Panc1 (cell line): ENCODE data around the gene L2HGDH. TPM values are rescaled to one million over a fixed set of nuclear protein-coding genes. Genes with fewer than 3 reads are reported as not detected.

Experiments used
- ATAC-seq: fragments of 200-7000 bp; cut with Tn5 transposase; 2 replicates; pipeline ENCODE4 v1.9.1; 2020; ENCODE audit warnings: mild to moderate bottlenecking, moderate library complexity
- BruUV-seq: library from RNA; stranded (reverse); fragments of 400-500 nt; replicated peaks from 2 replicates; lab custom pipeline; 2021; lab: Mats Ljungman, UMichigan
- CTCF ChIA-PET: fragments of 300-600 bp; sonication (Branson Sonifier 250); formaldehyde crosslinking; loops from one replicate; lab custom pipeline; 2022; ENCODE audit warnings: antibody characterized with exemption; lab: Charles Lee
- POLR2A ChIA-PET: fragments of 300-600 bp; sonication (Branson Sonifier 250); formaldehyde crosslinking; loops from one replicate; lab custom pipeline; 2022; ENCODE audit warnings: antibody characterized with exemption; lab: Charles Lee
- DNase-seq: peaks from one replicate; pipeline ENCODE4 v3.0.0-alpha.2; 2010; ENCODE audit warnings: low read depth, low spot score
- H3K27ac ChIP-seq: 2 replicates; pipeline ENCODE4 v1.5.1; 2011; ENCODE audit warnings: mild to moderate bottlenecking, low read length, inconsistent platforms
- H3K27me3 ChIP-seq: fragments of 200-500 bp; sonication (Bioruptor generic); 2 replicates; pipeline ENCODE4 v1.6.0; 2014; ENCODE audit warnings: low read length, inconsistent platforms; ENCODE audit not compliant: control insufficient read depth, insufficient read depth
- H3K36me3 ChIP-seq: fragments of 200-500 bp; sonication (Bioruptor generic); 2 replicates; pipeline ENCODE4 v1.5.1; 2014; ENCODE audit warnings: inconsistent platforms, mild to moderate bottlenecking, low read length, moderate library complexity; ENCODE audit not compliant: control insufficient read depth, insufficient read depth
- H3K4me1 ChIP-seq: 2 replicates; pipeline ENCODE4 v1.5.1; 2011; ENCODE audit warnings: inconsistent platforms, mild to moderate bottlenecking, low read length, moderate library complexity; ENCODE audit not compliant: control insufficient read depth, insufficient read depth
- H3K4me3 ChIP-seq, 2 experiments: 2 replicates each; pipeline ENCODE4 v1.5.1; 2011 to 2012; ENCODE audit warnings: low read depth in 2 of 2, low read length in 2 of 2, mild to moderate bottlenecking in 2 of 2, inconsistent platforms in 1 of 2, moderate library complexity in 1 of 2
- H3K9me3 ChIP-seq: fragments of 200-500 bp; sonication (Bioruptor generic); 2 replicates; pipeline ENCODE4 v1.5.1; 2014; ENCODE audit warnings: low read depth, mild to moderate bottlenecking, inconsistent platforms, low read length, moderate library complexity; ENCODE audit not compliant: control insufficient read depth, insufficient read depth
- CTCF ChIP-seq: fragments of 450-650 bp; IDR thresholded peaks from 2 replicates; pipeline ENCODE4 v1.5.1; 2017; ENCODE audit warnings: mild to moderate bottlenecking
- POLR2AphosphoS5 ChIP-seq: IDR thresholded peaks from 2 replicates; pipeline ENCODE4 v1.6.1; 2012; ENCODE audit warnings: mild to moderate bottlenecking, low read depth, low read length, moderate library complexity
- REST ChIP-seq, 2 experiments: IDR thresholded peaks; 2 replicates each; pipeline ENCODE4 v1.6.1; 2011 to 2012; ENCODE audit warnings: low read depth in 2 of 2, control low read depth in 1 of 2, low read length in 1 of 2, mild to moderate bottlenecking in 1 of 2, moderate library complexity in 1 of 2; ENCODE audit not compliant: insufficient read depth in 1 of 2
- SIN3A ChIP-seq: IDR thresholded peaks from 2 replicates; pipeline ENCODE4 v1.6.1; 2012; ENCODE audit warnings: low read depth, mild to moderate bottlenecking, low read length, moderate library complexity, borderline replicate concordance; ENCODE audit not compliant: insufficient read depth
- TCF7L2 ChIP-seq: IDR thresholded peaks from 2 replicates; pipeline ENCODE4 v1.6.1; 2011; ENCODE audit warnings: mild to moderate bottlenecking, low read depth, low read length, inconsistent platforms
- in situ Hi-C: cut with HindIII; loops from 2 replicates; pipeline ENCODE4 v1.10.0; 2016; ENCODE audit warnings: low sequenced_read_pairs, low pct_unique_long_range_greater_than_20kb
- intact Hi-C: fragments of 100-400 bp; cut with micrococcal nuclease; formaldehyde crosslinking; loops from one replicate; pipeline ENCODE4 v1.10.0; 2022; ENCODE audit not compliant: unreplicated experiment
- total RNA-seq: library from RNA; stranded (reverse); gene quantifications from one replicate; pipeline ENCODE4 v1.2.1, GENCODE V29; 2021; ENCODE audit not compliant: unreplicated experiment

Gene L2HGDH
- total RNA-seq, 1 experiment from 2014 or later: 15.0 TPM

GRCh38 chr14:50263321-50263720 is 48.7 kb downstream of the L2HGDH start:
- TF ChIP-seq POLR2AphosphoS5 (no peak), SIN3A (no peak)
- POLR2A ChIA-PET: no interaction called here
- no peaks in the 10 kb centered on the region for H3K27me3 ChIP-seq
- H3K27ac ChIP-seq: no peak overlapping the region
- H3K4me1 ChIP-seq: no peaks in the 10 kb centered on the region
- no peak for ATAC-seq
- no peak overlapping the region for H3K4me3 ChIP-seq
- no peaks in the 10 kb centered on the region for H3K9me3 ChIP-seq
- in situ Hi-C loops (no loop called here), intact Hi-C loops (no loop called here)
- DNase-seq: no peak
- TSS peak; percentile 69 for BruUV-seq
- H3K36me3 ChIP-seq: no peaks in the 10 kb centered on the region
- CTCF ChIA-PET: no interaction called here

GRCh38 chr14:50262865-50263264 is 49.2 kb downstream of the L2HGDH start:
- no peaks in the 10 kb centered on the region for H3K9me3 ChIP-seq
- intact Hi-C loops (no loop called here), in situ Hi-C loops (no loop called here)
- no peak for TF ChIP-seq CTCF
- no peak for TF ChIP-seq TCF7L2
- TF ChIP-seq POLR2AphosphoS5: no peak
- no peak for TF ChIP-seq SIN3A
- no peak for TF ChIP-seq REST (IDR thresholded peaks at IDR 0.05; ENCODE audit: insufficient read depth in 1 of 2, low read depth in 2 of 2, low read length in 1 of 2)
- no TSS peak for BruUV-seq
- H3K36me3 ChIP-seq: no peaks in the 10 kb centered on the region
- ChIA-PET CTCF (no interaction called here), POLR2A (no interaction called here)
- H3K27me3 ChIP-seq: no peaks in the 10 kb centered on the region
- H3K27ac ChIP-seq: no peak overlapping the region
- ATAC-seq: no peak
- H3K4me1 ChIP-seq: no peaks in the 10 kb centered on the region
- no peak for DNase-seq
- no peak overlapping the region for H3K4me3 ChIP-seq

GRCh38 chr14:50260511-50260910 is 51.5 kb downstream of the L2HGDH start:
- BruUV-seq: no TSS peak
- CTCF ChIA-PET: no interaction called here
- DNase-seq: no peak

More at GRCh38 chr14:50260511-50260910, 51.5 kb downstream of the L2HGDH start:
- TF ChIP-seq REST (IDR thresholded peaks at IDR 0.05; ENCODE audit: insufficient read depth in 1 of 2, low read depth in 2 of 2, low read length in 1 of 2) (no peak), CTCF (peak; percentile 50; the same call in 1 of the 2 replicates)
- H3K9me3 ChIP-seq: no peaks in the 10 kb centered on the region
- no peaks in the 10 kb centered on the region for H3K27me3 ChIP-seq
- H3K4me3 ChIP-seq: no peak overlapping the region
- no peaks in the 10 kb centered on the region for H3K4me1 ChIP-seq
- in situ Hi-C loops (no loop called here), intact Hi-C loops (no loop called here)
- POLR2A ChIA-PET: no interaction called here
- H3K27ac ChIP-seq: no peak overlapping the region
- no peaks in the 10 kb centered on the region for H3K36me3 ChIP-seq
- ATAC-seq: peak; percentile 74
